ENCODE results near the gene DDX31. TPM values are rescaled to one million over a fixed set of nuclear protein-coding genes. Genes with fewer than 3 reads are reported as not detected.

The DDX31 gene
- total RNA-seq, 1 experiment from 2014 or later = 19.2 TPM

DNA sequence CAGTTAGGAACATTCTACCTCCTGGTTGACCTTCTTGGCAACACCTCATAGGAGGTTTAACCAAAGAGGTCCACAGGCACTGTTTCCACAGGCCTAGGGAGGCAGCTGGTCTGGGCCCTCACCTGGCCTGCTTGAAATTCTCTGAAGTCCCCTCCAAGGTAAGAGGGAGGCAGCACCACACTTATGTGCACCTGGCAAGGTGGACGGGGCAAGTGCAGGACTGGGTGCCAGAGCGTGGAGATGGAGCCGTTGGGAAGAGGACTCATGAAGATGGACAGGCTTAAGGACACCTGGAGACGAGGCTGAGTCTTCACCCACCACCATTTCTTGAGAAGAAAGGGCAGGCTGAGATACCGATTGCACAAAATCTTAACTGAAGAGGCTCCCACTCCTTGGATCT, 94.0 kb downstream of the DDX31 start:
- BruUV-seq (replicated peaks) = no TSS peak
- Histone ChIP-seq H4K20me1 (ENCODE audit: insufficient read depth) (peaks cover 3% of the 10 kb centered on the region; the same call in 1 of the 2 replicates), H3K9me2 (ENCODE audit: insufficient read depth) (no peaks in the 10 kb centered on the region), H3K4me2 (no peak overlapping the region), H3F3A (ENCODE audit: insufficient read depth, low read depth) (no peaks in the 10 kb centered on the region), H2AFZ (no peak overlapping the region), H3K79me2 (ENCODE audit: low read depth) (no peaks in the 10 kb centered on the region), H3K4me3 (no peak overlapping the region), H3K27me3 (ENCODE audit: insufficient read depth, low read depth) (peaks cover 74% of the 10 kb centered on the region), H3K36me3 (ENCODE audit: low read depth) (no peaks in the 10 kb centered on the region), H3K9me3 (ENCODE audit: insufficient read depth, low read depth) (no peaks in the 10 kb centered on the region), H3K27ac (no peak overlapping the region), H3K4me1 (replicated peaks; ENCODE audit: insufficient read depth) (no peaks in the 10 kb centered on the region)
- POLR2A ChIA-PET (ENCODE audit: unreplicated experiment) = no interaction called here
- CTCF ChIA-PET = interaction anchor here (0.6 kb wide), 1 partner anchor 1194 kb away, joined by 3 read pairs; no protein-coding TSS in a partner anchor
- no peak for TF ChIP-seq EZH2 (IDR thresholded peaks at IDR 0.05; ENCODE audit: low read depth)
- TF ChIP-seq, protein P1, sequence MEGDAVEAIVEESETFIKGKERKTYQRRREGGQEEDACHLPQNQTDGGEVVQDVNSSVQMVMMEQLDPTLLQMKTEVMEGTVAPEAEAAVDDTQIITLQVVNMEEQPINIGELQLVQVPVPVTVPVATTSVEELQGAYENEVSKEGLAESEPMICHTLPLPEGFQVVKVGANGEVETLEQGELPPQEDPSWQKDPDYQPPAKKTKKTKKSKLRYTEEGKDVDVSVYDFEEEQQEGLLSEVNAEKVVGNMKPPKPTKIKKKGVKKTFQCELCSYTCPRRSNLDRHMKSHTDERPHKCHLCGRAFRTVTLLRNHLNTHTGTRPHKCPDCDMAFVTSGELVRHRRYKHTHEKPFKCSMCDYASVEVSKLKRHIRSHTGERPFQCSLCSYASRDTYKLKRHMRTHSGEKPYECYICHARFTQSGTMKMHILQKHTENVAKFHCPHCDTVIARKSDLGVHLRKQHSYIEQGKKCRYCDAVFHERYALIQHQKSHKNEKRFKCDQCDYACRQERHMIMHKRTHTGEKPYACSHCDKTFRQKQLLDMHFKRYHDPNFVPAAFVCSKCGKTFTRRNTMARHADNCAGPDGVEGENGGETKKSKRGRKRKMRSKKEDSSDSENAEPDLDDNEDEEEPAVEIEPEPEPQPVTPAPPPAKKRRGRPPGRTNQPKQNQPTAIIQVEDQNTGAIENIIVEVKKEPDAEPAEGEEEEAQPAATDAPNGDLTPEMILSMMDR (conservative IDR thresholded peaks at IDR 0.05) = no peak
- intact Hi-C loops (cut with micrococcal nuclease; ENCODE audit: unreplicated experiment) = loop anchor here (1.0 to 5.0 kb wide), 3 partner anchors 69 to 809 kb away; no protein-coding TSS in a partner anchor
- DNase-seq = peak in 1 of 2 experiments; percentile 23

DNA sequence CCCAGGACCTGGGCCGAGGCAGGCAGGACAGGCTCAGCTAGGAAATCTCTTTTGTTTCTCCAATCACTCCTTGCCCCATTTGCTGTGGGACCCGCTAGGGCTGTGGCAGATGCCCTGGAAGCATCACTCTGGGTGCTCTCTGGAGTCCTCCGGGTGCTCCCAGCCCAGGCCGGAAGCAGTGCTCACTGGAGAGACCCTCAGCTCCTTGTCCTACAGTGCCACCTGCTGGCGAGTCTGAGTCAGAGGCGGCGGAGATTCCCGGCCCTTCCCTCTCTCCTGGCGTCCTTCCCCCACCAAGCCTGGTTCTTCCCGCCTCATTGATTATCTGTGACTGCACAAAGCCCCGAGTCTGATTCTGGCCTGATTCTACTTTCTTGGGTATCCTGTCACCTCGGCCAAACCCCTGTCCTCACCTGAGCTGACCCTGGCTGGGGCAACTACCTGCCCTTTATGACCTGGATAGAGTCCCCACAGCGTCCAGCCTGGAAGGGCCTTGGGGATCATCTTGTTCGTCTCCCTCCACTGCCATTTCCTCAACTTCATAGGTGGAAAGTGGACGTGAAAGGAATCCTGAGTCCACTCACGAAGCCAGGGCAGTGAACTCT, 94.7 kb downstream of the DDX31 start:
- Histone ChIP-seq H3K4me3 (no peak overlapping the region), H4K20me1 (ENCODE audit: insufficient read depth) (peaks cover 3% of the 10 kb centered on the region; the same call in 1 of the 2 replicates), H2AFZ (no peak overlapping the region), H3K4me2 (no peak overlapping the region), H3K27me3 (ENCODE audit: insufficient read depth, low read depth) (peaks cover 78% of the 10 kb centered on the region), H3K36me3 (ENCODE audit: low read depth) (no peaks in the 10 kb centered on the region), H3K27ac (no peak overlapping the region), H3K79me2 (ENCODE audit: low read depth) (no peaks in the 10 kb centered on the region), H3K9me2 (ENCODE audit: insufficient read depth) (no peaks in the 10 kb centered on the region), H3K4me1 (replicated peaks; ENCODE audit: insufficient read depth) (no peaks in the 10 kb centered on the region), H3K9me3 (ENCODE audit: insufficient read depth, low read depth) (no peaks in the 10 kb centered on the region), H3F3A (ENCODE audit: insufficient read depth, low read depth) (no peaks in the 10 kb centered on the region)
- BruUV-seq (replicated peaks) = no TSS peak
- ChIA-PET POLR2A (ENCODE audit: unreplicated experiment) (no interaction called here), CTCF (interaction anchor here (0.6 kb wide), 1 partner anchor 399 kb away, joined by 5 read pairs; no protein-coding TSS in a partner anchor)
- peak; percentile 53 to 75 for DNase-seq
- intact Hi-C loops (cut with micrococcal nuclease; ENCODE audit: unreplicated experiment) = loop anchor here (1.0 to 5.0 kb wide), 3 partner anchors 68 to 808 kb away; no protein-coding TSS in a partner anchor
- TF ChIP-seq, protein P1 (conservative IDR thresholded peaks at IDR 0.05) = peak; percentile 82
- 0 out of 2 replicates have a peak, but pooled peaks have one; percentile 58 for TF ChIP-seq EZH2 (IDR thresholded peaks at IDR 0.05; ENCODE audit: low read depth)

DNA sequence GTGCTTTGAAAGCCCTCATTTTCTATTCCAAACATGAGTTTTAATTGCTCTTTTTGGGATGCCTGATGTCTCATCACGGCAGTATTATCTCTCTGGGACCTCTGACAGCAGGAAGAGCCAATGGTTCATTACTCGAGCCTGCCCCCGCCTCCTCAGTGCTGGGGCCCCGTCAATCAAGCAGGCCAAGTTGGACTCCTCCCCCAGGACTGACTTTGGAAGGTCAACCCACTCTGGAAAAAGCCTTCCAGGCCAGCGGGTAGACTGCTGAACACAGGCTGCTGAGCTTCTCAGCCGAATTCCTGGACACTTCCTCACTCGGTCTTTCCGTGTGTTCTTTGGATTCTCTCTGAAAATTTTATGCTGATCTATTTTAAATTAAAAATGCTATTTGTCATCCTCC, 96.9 kb downstream of the DDX31 start:
- no peak overlapping the region for H3K4me2 ChIP-seq
- no peaks in the 10 kb centered on the region for H3K36me3 ChIP-seq (ENCODE audit: low read depth)
- no peak for DNase-seq
- POLR2A ChIA-PET (ENCODE audit: unreplicated experiment) = interaction anchor here (0.5 kb wide), 1 partner anchor 148 kb away, joined by 4 read pairs; no protein-coding TSS in a partner anchor
- no peak overlapping the region for H2AFZ ChIP-seq
- no peaks in the 10 kb centered on the region for H3K9me3 ChIP-seq (ENCODE audit: insufficient read depth, low read depth)
- H3F3A ChIP-seq (ENCODE audit: insufficient read depth, low read depth) = no peaks in the 10 kb centered on the region
- H3K9me2 ChIP-seq (ENCODE audit: insufficient read depth) = no peaks in the 10 kb centered on the region
- H3K27ac ChIP-seq = no peak overlapping the region
- peaks cover 3% of the 10 kb centered on the region; the same call in 1 of the 2 replicates for H4K20me1 ChIP-seq (ENCODE audit: insufficient read depth)
- no peaks in the 10 kb centered on the region for H3K79me2 ChIP-seq (ENCODE audit: low read depth)
- H3K4me3 ChIP-seq = no peak overlapping the region
- intact Hi-C loops (cut with micrococcal nuclease; ENCODE audit: unreplicated experiment) = no loop called here
- TF ChIP-seq EZH2 (IDR thresholded peaks at IDR 0.05; ENCODE audit: low read depth) = no peak
- TF ChIP-seq, protein P1 (conservative IDR thresholded peaks at IDR 0.05) = no peak
- H3K4me1 ChIP-seq (replicated peaks; ENCODE audit: insufficient read depth) = no peaks in the 10 kb centered on the region
- CTCF ChIA-PET = no interaction called here
- H3K27me3 ChIP-seq (ENCODE audit: insufficient read depth, low read depth) = peaks cover 80% of the 10 kb centered on the region
- BruUV-seq (replicated peaks) = no TSS peak

All from PC-9 (cell line).